ENCODE data around the gene PARVB. TPM values are rescaled to one million over a fixed set of nuclear protein-coding genes. Genes with fewer than 3 reads are reported as not detected.

PARVB gene
- total and polyA plus RNA-seq, 2 of the 8 experiments (the other 6 are each of a cell fraction or from before 2014, with no cell fraction given) = 14.5 to 18.6 TPM

DNA sequence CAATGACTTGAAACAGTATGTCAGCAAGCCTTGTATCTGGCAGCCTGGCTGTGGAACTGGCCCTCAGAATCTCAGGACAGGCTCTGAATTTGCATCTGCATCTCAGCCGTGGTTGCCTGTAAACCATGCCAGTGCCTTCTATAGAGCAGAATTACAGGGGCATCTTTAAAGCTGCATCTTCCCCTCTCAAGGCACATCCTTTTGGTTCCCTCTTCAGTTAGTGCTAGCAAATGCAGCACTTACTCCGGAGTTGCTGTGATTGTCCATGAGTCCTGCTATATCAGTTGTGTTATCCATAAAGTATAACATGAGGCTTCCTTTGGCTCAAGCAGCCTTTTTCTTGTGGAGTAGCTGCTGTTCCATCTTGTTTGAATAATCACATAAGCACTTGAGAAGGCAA, 102.7 kb downstream of the PARVB start:
- H3K23ac ChIP-seq (ENCODE audit: insufficient read length) = no peak overlapping the region
- 81% methylated on average over 2 of the region's 2 CpGs; no CpG with 5 or more reads in 1 of the 2 experiments for WGBS, 2 experiments (ENCODE audit: extremely low coverage in 1 of 2, insufficient coverage in 1 of 2, insufficient read length in 1 of 2, insufficient replicate concordance in 2 of 2, low coverage in 1 of 2, low lambda C conversion rate in 2 of 2, missing lambda C conversion rate in 1 of 2)
- no peak overlapping the region for H3K4ac ChIP-seq (replicated peaks; ENCODE audit: insufficient read length, low read depth, low read length)
- no peak overlapping the region for H3K4me2 ChIP-seq (ENCODE audit: insufficient read depth in 1 of 2, low read depth in 2 of 2, low read length in 2 of 2)
- H3K56ac ChIP-seq (replicated peaks; ENCODE audit: insufficient read length, low read depth, low read length) = no peak overlapping the region
- no peak overlapping the region for H3K4me3 ChIP-seq (ENCODE audit: extremely low read depth in 1 of 4, insufficient read depth in 2 of 4, low read depth in 3 of 4, low read length in 4 of 4)
- H3K79me2 ChIP-seq (ENCODE audit: control insufficient read depth in 1 of 2, insufficient read depth in 2 of 2, low read length in 2 of 2) = no peaks in the 10 kb centered on the region
- H2BK12ac ChIP-seq (ENCODE audit: low read depth, low read length) = no peak overlapping the region
- no peak for DNase-seq (ENCODE audit: low read depth in 1 of 2, low spot score in 2 of 2)
- no peak overlapping the region for H2AK5ac ChIP-seq (ENCODE audit: low read depth, low read length)
- no peak overlapping the region for H2BK5ac ChIP-seq (ENCODE audit: low read depth, low read length)
- ChIA-PET POLR2A (ENCODE audit: partially characterized antibody) (no interaction called here), CTCF (ENCODE audit: partially characterized antibody) (interaction anchor here (0.6 kb wide), 1 partner anchor 8 kb away, joined by 3 read pairs; no protein-coding TSS in a partner anchor)
- no peaks in the 10 kb centered on the region for H3K79me1 ChIP-seq (ENCODE audit: low read depth, low read length)
- no peak overlapping the region for H3K14ac ChIP-seq (ENCODE audit: insufficient read length)
- H3K27ac ChIP-seq (ENCODE audit: low read depth, low read length) = no peak overlapping the region
- no peak overlapping the region for H2BK120ac ChIP-seq (replicated peaks; ENCODE audit: low read depth, low read length)
- peaks cover 0 to 2% (median 0%) of the 10 kb centered on the region in 4 experiments; a peak in 2 of 7 replicates for H3K4me1 ChIP-seq (replicated peaks in 1 of 4; ENCODE audit: control insufficient read depth in 3 of 4, insufficient read depth in 4 of 4, low read length in 3 of 4)
- H3K9ac ChIP-seq (replicated peaks in 1 of 4; ENCODE audit: extremely low read depth in 1 of 4, low read depth in 3 of 4, low read length in 3 of 4) = no peak overlapping the region
- no peak overlapping the region for H2BK20ac ChIP-seq (ENCODE audit: low read length)
- H2AFZ ChIP-seq (ENCODE audit: low read length) = no peak overlapping the region
- no peaks in the 10 kb centered on the region for H3K27me3 ChIP-seq (replicated peaks in 1 of 4; ENCODE audit: control insufficient read depth in 3 of 4, extremely low read depth in 1 of 4, insufficient read depth in 3 of 4, low read length in 3 of 4)
- H4K20me1 ChIP-seq (replicated peaks in 1 of 2; ENCODE audit: control insufficient read depth in 1 of 2, insufficient read depth in 2 of 2, low read length in 2 of 2) = no peaks in the 10 kb centered on the region
- no peak overlapping the region for H3K18ac ChIP-seq (ENCODE audit: extremely low read depth, low read length)
- no peak for FAIRE-seq
- no peak overlapping the region for H2BK15ac ChIP-seq (ENCODE audit: low read length)
- H3K23me2 ChIP-seq (ENCODE audit: low read depth, low read length) = no peaks in the 10 kb centered on the region
- H3K9me3 ChIP-seq (ENCODE audit: insufficient read depth in 2 of 2, low read depth in 1 of 2, low read length in 1 of 2) = peaks cover 13 to 16% of the 10 kb centered on the region in 2 experiments
- H4K5ac ChIP-seq (ENCODE audit: insufficient read length, low read depth, low read length) = no peak overlapping the region
- H4K91ac ChIP-seq (replicated peaks; ENCODE audit: insufficient read length, low read length) = no peak overlapping the region
- H3K36me3 ChIP-seq (ENCODE audit: control insufficient read depth in 2 of 4, insufficient read depth in 4 of 4, low read length in 3 of 4) = 0 out of 8 replicates have a peak, but pooled peaks cover 0 to 2% (median 0%) of the 10 kb centered on the region in 4 experiments
- H4K8ac ChIP-seq (ENCODE audit: extremely low read depth, insufficient read depth, low read length) = no peak overlapping the region
- TF ChIP-seq SAP30 (IDR thresholded peaks at IDR 0.05; ENCODE audit: insufficient read depth, insufficient replicate concordance, low read length) = no peak
- TF ChIP-seq CBX8 (IDR thresholded peaks at IDR 0.05; ENCODE audit: borderline replicate concordance, low read depth, low read length) = no peak
- TF ChIP-seq HDAC2 (IDR thresholded peaks at IDR 0.05; ENCODE audit: borderline replicate concordance in 1 of 2, low read depth in 2 of 2, low read length in 2 of 2) = no peak
- TF ChIP-seq PHF8 (conservative IDR thresholded peaks at IDR 0.05; ENCODE audit: low read depth, low read length) = no peak
- no peak for TF ChIP-seq RAD21 (IDR thresholded peaks at IDR 0.05 in 1 of 2, conservative IDR thresholded peaks at IDR 0.05 in 1 of 2; ENCODE audit: low read depth in 2 of 2, low read length in 2 of 2)
- no peak for TF ChIP-seq CTBP2 (IDR thresholded peaks at IDR 0.05; ENCODE audit: borderline replicate concordance, insufficient read depth, insufficient read length, low read length)
- no peak for TF ChIP-seq POU5F1 (IDR thresholded peaks at IDR 0.05; ENCODE audit: low read depth, low read length)
- TF ChIP-seq POLR2AphosphoS5 (IDR thresholded peaks at IDR 0.05; ENCODE audit: low read depth, low read length) = no peak
- TF ChIP-seq TAF1 (IDR thresholded peaks at IDR 0.05; ENCODE audit: low read depth, low read length) = no peak
- no peak for TF ChIP-seq NANOG (IDR thresholded peaks at IDR 0.05; ENCODE audit: insufficient read depth, low read depth, low read length, poor library complexity, severe bottlenecking)
- TF ChIP-seq ZNF274 (IDR thresholded peaks at IDR 0.05; ENCODE audit: borderline replicate concordance, extremely low read depth, low read length) = no peak
- no peak for TF ChIP-seq SIN3A (conservative IDR thresholded peaks at IDR 0.05 in 1 of 2, IDR thresholded peaks at IDR 0.05 in 1 of 2; ENCODE audit: low read depth in 1 of 2, low read length in 2 of 2)
- no peak for TF ChIP-seq SRF (IDR thresholded peaks at IDR 0.05; ENCODE audit: low read depth, low read length)
